Measurements from ENCODE around the gene AGAP1. TPM values are rescaled to one million over a fixed set of nuclear protein-coding genes. Genes with fewer than 3 reads are reported as not detected.

The AGAP1 gene
- total RNA-seq, 1 donor from 2014 or later = 43.9 TPM

GRCh38 chr2:236113948-236114347, 620.1 kb downstream of the AGAP1 start:
- no peak for TF ChIP-seq CTCF (IDR thresholded peaks at IDR 0.05; ENCODE audit: unreplicated experiment)
- peaks cover 11% of the 10 kb centered on the region for H3K27me3 Mint-ChIP-seq (ENCODE audit: unreplicated experiment)
- H3K4me3 Mint-ChIP-seq (ENCODE audit: unreplicated experiment) = no peak overlapping the region
- no peaks in the 10 kb centered on the region for H3K9me3 Mint-ChIP-seq (ENCODE audit: unreplicated experiment)
- peaks cover 35% of the 10 kb centered on the region for H3K4me1 Mint-ChIP-seq (ENCODE audit: unreplicated experiment)
- H3K36me3 Mint-ChIP-seq (ENCODE audit: low read depth, unreplicated experiment) = peaks cover 6% of the 10 kb centered on the region
- no peak for DNase-seq (ENCODE audit: low spot score)
- H3K27ac Mint-ChIP-seq (ENCODE audit: unreplicated experiment) = no peak overlapping the region

- H3K4me3 Mint-ChIP-seq (ENCODE audit: unreplicated experiment) = no peak overlapping the region
- H3K27ac Mint-ChIP-seq (ENCODE audit: unreplicated experiment) = no peak overlapping the region
- DNase-seq (ENCODE audit: low spot score) = no peak
- H3K4me1 Mint-ChIP-seq (ENCODE audit: unreplicated experiment) = peaks cover 26% of the 10 kb centered on the region
- peaks cover 6% of the 10 kb centered on the region for H3K36me3 Mint-ChIP-seq (ENCODE audit: low read depth, unreplicated experiment)
- peaks cover 9% of the 10 kb centered on the region for H3K27me3 Mint-ChIP-seq (ENCODE audit: unreplicated experiment)
- no peak for TF ChIP-seq CTCF (IDR thresholded peaks at IDR 0.05; ENCODE audit: unreplicated experiment)
- no peaks in the 10 kb centered on the region for H3K9me3 Mint-ChIP-seq (ENCODE audit: unreplicated experiment)
These were observed 621.1 kb downstream of the AGAP1 start for GRCh38 chr2:236114959-236115358.

GRCh38 chr2:236117401-236117800, 623.6 kb downstream of the AGAP1 start:
- H3K4me1 Mint-ChIP-seq (ENCODE audit: unreplicated experiment) = peaks cover 22% of the 10 kb centered on the region

GRCh38 chr2:236117861-236118269, 624.0 kb downstream of the AGAP1 start:
- no peaks in the 10 kb centered on the region for H3K36me3 Mint-ChIP-seq (ENCODE audit: low read depth, unreplicated experiment)
- peaks cover 11% of the 10 kb centered on the region for H3K27me3 Mint-ChIP-seq (ENCODE audit: unreplicated experiment)
- no peak overlapping the region for H3K27ac Mint-ChIP-seq (ENCODE audit: unreplicated experiment)
- H3K4me3 Mint-ChIP-seq (ENCODE audit: unreplicated experiment) = no peak overlapping the region
- no peak for TF ChIP-seq CTCF (IDR thresholded peaks at IDR 0.05; ENCODE audit: unreplicated experiment)
- no peaks in the 10 kb centered on the region for H3K9me3 Mint-ChIP-seq (ENCODE audit: unreplicated experiment)
- H3K4me1 Mint-ChIP-seq (ENCODE audit: unreplicated experiment) = peaks cover 18% of the 10 kb centered on the region
- no peak for DNase-seq (ENCODE audit: low spot score)

More at GRCh38 chr2:236117401-236117800, 623.6 kb downstream of the AGAP1 start:
- no peak for DNase-seq (ENCODE audit: low spot score)
- Mint-ChIP-seq H3K27ac (ENCODE audit: unreplicated experiment) (no peak overlapping the region), H3K4me3 (ENCODE audit: unreplicated experiment) (no peak overlapping the region), H3K36me3 (ENCODE audit: low read depth, unreplicated experiment) (peaks cover under 1% of the 10 kb centered on the region), H3K27me3 (ENCODE audit: unreplicated experiment) (peaks cover 12% of the 10 kb centered on the region), H3K9me3 (ENCODE audit: unreplicated experiment) (no peaks in the 10 kb centered on the region)
- no peak for TF ChIP-seq CTCF (IDR thresholded peaks at IDR 0.05; ENCODE audit: unreplicated experiment)

- no peak overlapping the region for H3K4me3 Mint-ChIP-seq (ENCODE audit: unreplicated experiment)
- DNase-seq (ENCODE audit: low spot score) = no peak
- H3K36me3 Mint-ChIP-seq (ENCODE audit: low read depth, unreplicated experiment) = peaks cover 4% of the 10 kb centered on the region
- no peaks in the 10 kb centered on the region for H3K9me3 Mint-ChIP-seq (ENCODE audit: unreplicated experiment)
- peaks cover 10% of the 10 kb centered on the region for H3K27me3 Mint-ChIP-seq (ENCODE audit: unreplicated experiment)
- TF ChIP-seq CTCF (IDR thresholded peaks at IDR 0.05; ENCODE audit: unreplicated experiment) = no peak
- H3K4me1 Mint-ChIP-seq (ENCODE audit: unreplicated experiment) = peaks cover 16% of the 10 kb centered on the region
- no peak overlapping the region for H3K27ac Mint-ChIP-seq (ENCODE audit: unreplicated experiment)
These were observed 625.2 kb downstream of the AGAP1 start for GRCh38 chr2:236119003-236119402.
